HL-60 (cell line): ENCODE data around the gene ADGRB3.

ENCODE experiments used
- DNase-seq, 2 experiments: peaks; one replicate each; pipeline ENCODE4 v3.0.0-alpha.2; 2010 to 2020; ENCODE audit warnings: low read depth in 1 of 2, low spot score in 1 of 2
- H3K27ac ChIP-seq: fragments of 250-450 bp; sonication (Bioruptor Pico); replicated peaks from 2 replicates; pipeline ENCODE4 v1.5.1; 2020; ENCODE audit warnings: mild to moderate bottlenecking, moderate library complexity
- H3K27me3 ChIP-seq: fragments of 250-450 bp; sonication (Bioruptor Pico); 2 replicates; pipeline ENCODE4 v1.5.1; 2021; ENCODE audit warnings: mild to moderate bottlenecking, moderate library complexity; ENCODE audit not compliant: insufficient read depth, poor library complexity, severe bottlenecking
- H3K4me3 ChIP-seq: replicated peaks from 2 replicates; pipeline ENCODE4 v1.5.1; 2011; ENCODE audit warnings: mild to moderate bottlenecking, control low read depth, low read length; ENCODE audit not compliant: insufficient read depth
- GABPA ChIP-seq: IDR thresholded peaks from 2 replicates; pipeline ENCODE4 v1.6.1; 2012; ENCODE audit warnings: low read depth
- POLR2AphosphoS5 ChIP-seq: IDR thresholded peaks from 2 replicates; pipeline ENCODE4 v1.6.1; 2012; ENCODE audit warnings: low read depth
- SPI1 ChIP-seq: IDR thresholded peaks from 2 replicates; pipeline ENCODE4 v1.6.1; 2012; ENCODE audit warnings: low read depth, mild to moderate bottlenecking, borderline replicate concordance
- TF ChIP-seq, protein P1 (sequence below): IDR thresholded peaks from 2 replicates; pipeline ENCODE4 v1.6.1; 2012; ENCODE audit warnings: low read depth; ENCODE audit not compliant: insufficient replicate concordance
- TF ChIP-seq, protein P2 (sequence below): IDR thresholded peaks from one replicate; pipeline ENCODE4 v1.5.1; 2011; ENCODE audit warnings: low read length, control low read depth, inconsistent platforms; ENCODE audit not compliant: insufficient read depth

The ADGRB3 gene

DNA sequence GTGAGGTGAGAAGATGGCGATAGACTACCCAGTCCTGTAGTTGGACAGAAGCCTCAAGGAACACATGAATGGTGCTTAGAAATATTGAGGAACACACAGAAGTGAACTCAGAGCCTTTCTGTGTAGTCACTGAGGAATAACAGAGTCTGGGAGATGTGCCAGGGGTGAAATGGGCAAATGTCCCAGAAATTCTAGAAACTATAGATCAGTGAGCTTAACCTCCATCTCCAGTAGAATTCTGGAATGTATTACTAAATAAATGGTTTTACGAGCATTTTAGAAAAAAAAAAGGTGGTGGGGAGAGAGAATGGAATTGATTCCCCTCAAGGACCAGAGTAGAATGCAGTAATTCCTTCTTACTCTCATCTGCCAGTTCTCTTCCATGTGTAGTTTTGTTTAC lies 781.7 kb downstream of the ADGRB3 start:
- Histone ChIP-seq H3K27me3 (no peaks in the 10 kb centered on the region), H3K4me3 (no peak overlapping the region), H3K27ac (no peak overlapping the region)
- TF ChIP-seq SPI1 = no peak
- TF ChIP-seq, protein P1, sequence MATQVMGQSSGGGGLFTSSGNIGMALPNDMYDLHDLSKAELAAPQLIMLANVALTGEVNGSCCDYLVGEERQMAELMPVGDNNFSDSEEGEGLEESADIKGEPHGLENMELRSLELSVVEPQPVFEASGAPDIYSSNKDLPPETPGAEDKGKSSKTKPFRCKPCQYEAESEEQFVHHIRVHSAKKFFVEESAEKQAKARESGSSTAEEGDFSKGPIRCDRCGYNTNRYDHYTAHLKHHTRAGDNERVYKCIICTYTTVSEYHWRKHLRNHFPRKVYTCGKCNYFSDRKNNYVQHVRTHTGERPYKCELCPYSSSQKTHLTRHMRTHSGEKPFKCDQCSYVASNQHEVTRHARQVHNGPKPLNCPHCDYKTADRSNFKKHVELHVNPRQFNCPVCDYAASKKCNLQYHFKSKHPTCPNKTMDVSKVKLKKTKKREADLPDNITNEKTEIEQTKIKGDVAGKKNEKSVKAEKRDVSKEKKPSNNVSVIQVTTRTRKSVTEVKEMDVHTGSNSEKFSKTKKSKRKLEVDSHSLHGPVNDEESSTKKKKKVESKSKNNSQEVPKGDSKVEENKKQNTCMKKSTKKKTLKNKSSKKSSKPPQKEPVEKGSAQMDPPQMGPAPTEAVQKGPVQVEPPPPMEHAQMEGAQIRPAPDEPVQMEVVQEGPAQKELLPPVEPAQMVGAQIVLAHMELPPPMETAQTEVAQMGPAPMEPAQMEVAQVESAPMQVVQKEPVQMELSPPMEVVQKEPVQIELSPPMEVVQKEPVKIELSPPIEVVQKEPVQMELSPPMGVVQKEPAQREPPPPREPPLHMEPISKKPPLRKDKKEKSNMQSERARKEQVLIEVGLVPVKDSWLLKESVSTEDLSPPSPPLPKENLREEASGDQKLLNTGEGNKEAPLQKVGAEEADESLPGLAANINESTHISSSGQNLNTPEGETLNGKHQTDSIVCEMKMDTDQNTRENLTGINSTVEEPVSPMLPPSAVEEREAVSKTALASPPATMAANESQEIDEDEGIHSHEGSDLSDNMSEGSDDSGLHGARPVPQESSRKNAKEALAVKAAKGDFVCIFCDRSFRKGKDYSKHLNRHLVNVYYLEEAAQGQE = no peak
- TF ChIP-seq, protein P2, sequence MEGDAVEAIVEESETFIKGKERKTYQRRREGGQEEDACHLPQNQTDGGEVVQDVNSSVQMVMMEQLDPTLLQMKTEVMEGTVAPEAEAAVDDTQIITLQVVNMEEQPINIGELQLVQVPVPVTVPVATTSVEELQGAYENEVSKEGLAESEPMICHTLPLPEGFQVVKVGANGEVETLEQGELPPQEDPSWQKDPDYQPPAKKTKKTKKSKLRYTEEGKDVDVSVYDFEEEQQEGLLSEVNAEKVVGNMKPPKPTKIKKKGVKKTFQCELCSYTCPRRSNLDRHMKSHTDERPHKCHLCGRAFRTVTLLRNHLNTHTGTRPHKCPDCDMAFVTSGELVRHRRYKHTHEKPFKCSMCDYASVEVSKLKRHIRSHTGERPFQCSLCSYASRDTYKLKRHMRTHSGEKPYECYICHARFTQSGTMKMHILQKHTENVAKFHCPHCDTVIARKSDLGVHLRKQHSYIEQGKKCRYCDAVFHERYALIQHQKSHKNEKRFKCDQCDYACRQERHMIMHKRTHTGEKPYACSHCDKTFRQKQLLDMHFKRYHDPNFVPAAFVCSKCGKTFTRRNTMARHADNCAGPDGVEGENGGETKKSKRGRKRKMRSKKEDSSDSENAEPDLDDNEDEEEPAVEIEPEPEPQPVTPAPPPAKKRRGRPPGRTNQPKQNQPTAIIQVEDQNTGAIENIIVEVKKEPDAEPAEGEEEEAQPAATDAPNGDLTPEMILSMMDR = no peak
- TF ChIP-seq POLR2AphosphoS5 = no peak
- TF ChIP-seq GABPA = no peak
- no peak for DNase-seq

DNA sequence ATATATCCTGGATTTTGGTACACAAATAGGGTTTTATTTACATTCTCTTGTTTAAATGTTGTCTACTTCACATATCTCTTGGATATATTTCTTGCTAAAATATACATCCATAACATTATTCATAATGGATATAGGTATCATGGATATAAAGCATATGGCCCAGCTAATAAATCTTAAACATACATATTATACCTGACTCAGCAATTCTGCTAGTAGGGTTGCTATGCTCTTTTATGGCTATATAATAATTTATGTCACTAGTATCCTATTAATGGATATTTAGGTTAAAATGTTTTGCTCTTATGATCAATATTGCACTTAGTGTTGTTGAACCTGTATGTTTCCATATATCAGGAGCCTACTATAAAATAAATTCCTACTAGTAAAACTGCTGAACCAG lies 786.2 kb downstream of the ADGRB3 start:
- TF ChIP-seq GABPA (no peak), SPI1 (no peak), POLR2AphosphoS5 (no peak)
- TF ChIP-seq, protein P1 = no peak
- TF ChIP-seq, protein P2 = no peak
- H3K27me3 ChIP-seq = no peaks in the 10 kb centered on the region
- no peak for DNase-seq
- H3K4me3 ChIP-seq = no peak overlapping the region
- H3K27ac ChIP-seq = no peak overlapping the region

DNA sequence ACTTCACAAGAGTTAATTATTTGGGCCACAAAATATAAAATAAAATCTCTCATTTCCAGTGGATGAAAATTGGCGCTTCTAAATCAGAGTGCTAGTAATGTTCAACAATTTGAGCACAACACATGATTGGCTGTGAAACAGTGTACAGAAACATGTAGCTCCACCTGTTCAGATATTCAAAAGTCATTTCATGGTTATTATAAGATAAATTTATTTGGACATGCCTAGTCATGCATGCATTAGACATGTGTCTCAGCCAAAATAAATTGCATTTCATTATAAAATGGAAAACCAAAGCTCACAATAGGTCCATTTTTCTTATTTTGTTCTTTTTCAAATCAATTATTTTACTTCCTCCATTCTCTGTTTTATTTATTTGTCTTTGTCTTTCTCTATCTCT lies 786.9 kb downstream of the ADGRB3 start:
- TF ChIP-seq, protein P1 = no peak
- TF ChIP-seq SPI1 = no peak
- TF ChIP-seq, protein P2 = no peak
- no peak for TF ChIP-seq POLR2AphosphoS5
- TF ChIP-seq GABPA = no peak
- Histone ChIP-seq H3K27ac (no peak overlapping the region), H3K4me3 (no peak overlapping the region), H3K27me3 (no peaks in the 10 kb centered on the region)
- no peak for DNase-seq
